GM12874 (cell line): ENCODE results near the gene MYH9.

Source experiments
- TF ChIP-seq, protein P1 (sequence below): IDR thresholded peaks from 2 replicates; pipeline ENCODE4 v1.5.1; 2011; ENCODE audit warnings: low read depth, mild to moderate bottlenecking, control low read depth, low read length, moderate library complexity; ENCODE audit not compliant: insufficient read depth

MYH9 gene

GRCh38 chr22:36306227-36306626 is 81.5 kb downstream of the MYH9 start:
- TF ChIP-seq, protein P1, sequence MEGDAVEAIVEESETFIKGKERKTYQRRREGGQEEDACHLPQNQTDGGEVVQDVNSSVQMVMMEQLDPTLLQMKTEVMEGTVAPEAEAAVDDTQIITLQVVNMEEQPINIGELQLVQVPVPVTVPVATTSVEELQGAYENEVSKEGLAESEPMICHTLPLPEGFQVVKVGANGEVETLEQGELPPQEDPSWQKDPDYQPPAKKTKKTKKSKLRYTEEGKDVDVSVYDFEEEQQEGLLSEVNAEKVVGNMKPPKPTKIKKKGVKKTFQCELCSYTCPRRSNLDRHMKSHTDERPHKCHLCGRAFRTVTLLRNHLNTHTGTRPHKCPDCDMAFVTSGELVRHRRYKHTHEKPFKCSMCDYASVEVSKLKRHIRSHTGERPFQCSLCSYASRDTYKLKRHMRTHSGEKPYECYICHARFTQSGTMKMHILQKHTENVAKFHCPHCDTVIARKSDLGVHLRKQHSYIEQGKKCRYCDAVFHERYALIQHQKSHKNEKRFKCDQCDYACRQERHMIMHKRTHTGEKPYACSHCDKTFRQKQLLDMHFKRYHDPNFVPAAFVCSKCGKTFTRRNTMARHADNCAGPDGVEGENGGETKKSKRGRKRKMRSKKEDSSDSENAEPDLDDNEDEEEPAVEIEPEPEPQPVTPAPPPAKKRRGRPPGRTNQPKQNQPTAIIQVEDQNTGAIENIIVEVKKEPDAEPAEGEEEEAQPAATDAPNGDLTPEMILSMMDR: no peak

GRCh38 chr22:36305813-36306212 is 82.0 kb downstream of the MYH9 start:
- TF ChIP-seq, protein P1: no peak

- TF ChIP-seq, protein P1: no peak
Observed at GRCh38 chr22:36304429-36304828, 83.3 kb downstream of the MYH9 start.

DNA sequence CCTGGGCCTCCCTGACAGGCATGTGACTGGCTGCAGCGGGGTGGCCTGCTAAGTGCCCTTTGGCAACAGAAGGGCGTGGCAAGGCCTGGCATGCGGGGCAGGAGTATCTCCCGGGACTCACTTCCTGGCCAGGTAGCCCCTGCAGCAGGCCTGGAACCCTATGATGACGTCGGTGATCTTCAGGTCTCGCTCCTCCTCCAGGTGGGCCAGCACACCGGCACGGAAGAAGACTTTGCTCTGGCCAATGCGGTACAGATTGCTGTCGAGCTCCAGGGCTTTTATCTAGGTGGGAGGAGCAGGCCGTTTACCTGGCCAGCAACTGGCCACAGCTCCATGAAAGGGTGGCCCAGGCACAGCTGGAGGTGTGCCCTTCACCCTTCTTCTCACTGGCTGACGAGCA is 83.9 kb downstream of the MYH9 start:
- TF ChIP-seq, protein P1: no peak

DNA sequence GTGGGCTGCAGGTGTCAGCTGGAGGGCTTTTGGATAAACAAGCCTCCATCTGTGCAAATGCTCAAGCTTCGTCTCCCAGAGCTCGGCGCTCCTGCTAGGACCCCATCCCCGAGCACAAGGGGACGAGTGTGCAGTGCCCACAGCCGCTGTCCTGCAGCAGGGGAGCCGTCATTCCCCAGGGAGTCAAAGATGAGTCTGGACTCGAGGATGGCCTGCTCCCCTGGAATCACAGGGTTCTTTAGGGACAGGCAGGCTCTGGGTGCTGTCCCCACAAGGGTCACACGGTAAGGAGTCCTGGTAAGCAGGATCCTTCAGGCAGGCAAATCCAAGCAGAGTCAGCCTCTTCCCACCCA is 84.7 kb downstream of the MYH9 start:
- TF ChIP-seq, protein P1: no peak

GRCh38 chr22:36302439-36303114 is 85.2 kb downstream of the MYH9 start:
- TF ChIP-seq, protein P1: no peak

DNA sequence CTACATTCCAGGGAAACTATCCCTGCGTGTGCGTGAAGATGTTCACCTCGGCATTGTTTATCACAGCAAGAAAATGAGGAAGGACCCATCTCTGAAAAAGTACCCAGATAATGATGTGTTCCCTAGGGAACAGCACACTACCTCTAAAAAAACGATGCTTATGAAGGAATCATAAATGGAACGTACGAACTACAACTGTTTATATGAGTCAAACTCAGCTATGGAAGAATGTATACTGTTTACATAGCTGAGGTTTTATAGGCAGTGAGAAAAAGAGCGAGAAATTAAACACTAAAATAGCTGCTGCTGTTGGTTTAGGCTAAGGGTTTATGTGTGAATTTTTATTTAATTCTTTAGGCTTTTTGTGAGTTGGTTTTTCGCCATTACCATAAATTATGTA is 85.9 kb downstream of the MYH9 start:
- TF ChIP-seq, protein P1: no peak
